Raji (cell line): ENCODE measurements around the gene PAPSS2.

Source experiments
- POLR2A ChIP-seq: IDR thresholded peaks from 2 replicates; pipeline ENCODE4 v1.6.1; 2011; ENCODE audit warnings: low read depth, low read length, control low read depth; ENCODE audit not compliant: insufficient read depth

PAPSS2 gene

GRCh38 chr10:87740254-87740655, 80.6 kb downstream of the PAPSS2 start:
- TF ChIP-seq POLR2A, result no peak

DNA sequence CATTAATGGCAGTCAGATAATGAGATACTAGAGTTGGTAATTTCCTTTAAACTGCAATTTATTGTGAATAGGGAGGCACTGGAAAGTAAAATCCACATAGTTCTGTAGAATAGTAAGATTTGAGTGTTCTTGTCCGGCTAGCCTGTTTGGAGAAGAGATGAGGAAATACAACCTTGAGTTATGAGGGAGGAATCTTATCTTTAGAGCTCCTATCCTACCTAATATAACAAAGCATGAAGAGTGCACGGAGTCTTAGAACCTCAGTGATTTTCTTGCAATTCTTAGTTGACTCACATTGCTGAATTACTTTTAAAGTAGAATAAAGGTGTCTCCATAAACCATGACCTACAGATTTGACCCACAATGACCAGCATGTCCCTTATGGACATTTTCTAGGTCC, 84.9 kb downstream of the PAPSS2 start:
- no peak for TF ChIP-seq POLR2A

DNA sequence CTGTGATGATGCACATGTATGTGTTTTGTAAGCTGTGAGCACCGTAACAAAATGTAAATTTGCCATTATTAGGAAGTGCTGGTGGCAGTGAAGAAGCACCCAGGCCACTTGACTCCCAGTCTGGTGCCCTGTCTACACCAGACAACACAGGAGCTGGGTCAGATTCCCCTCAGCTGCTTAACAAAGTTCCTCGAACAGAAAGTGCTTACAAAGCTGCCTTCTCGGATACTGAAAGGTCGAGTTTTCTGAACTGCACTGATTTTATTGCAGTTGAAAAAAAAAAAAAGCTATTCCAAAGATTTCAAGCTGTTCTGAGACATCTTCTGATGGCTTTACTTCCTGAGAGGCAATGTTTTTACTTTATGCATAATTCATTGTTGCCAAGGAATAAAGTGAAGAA, 87.2 kb downstream of the PAPSS2 start:
- no peak for TF ChIP-seq POLR2A

- no peak for TF ChIP-seq POLR2A
Measured at GRCh38 chr10:87750001-87750671, 90.5 kb downstream of the PAPSS2 start.

DNA sequence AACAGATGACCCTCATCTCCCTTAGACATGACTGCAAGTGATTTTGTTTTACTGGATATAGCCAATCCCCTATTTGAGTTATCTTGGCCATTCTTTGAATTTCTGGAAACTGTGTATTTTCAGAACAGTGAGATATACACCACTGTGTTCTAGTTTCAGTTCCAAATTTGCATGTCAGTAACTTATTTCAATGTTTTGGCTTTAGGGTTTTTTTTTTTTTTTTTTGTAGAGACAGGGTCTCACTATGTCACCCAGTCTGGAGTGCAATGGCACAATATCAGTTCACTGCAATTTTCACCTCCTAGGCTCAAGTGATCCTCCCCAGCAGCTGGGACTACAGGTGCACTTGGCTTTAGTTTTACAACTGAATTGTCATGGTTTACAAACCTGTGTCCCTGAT, 91.1 kb downstream of the PAPSS2 start:
- TF ChIP-seq POLR2A, result no peak

GRCh38 chr10:87751274-87751673, 91.6 kb downstream of the PAPSS2 start:
- TF ChIP-seq POLR2A, result no peak

DNA sequence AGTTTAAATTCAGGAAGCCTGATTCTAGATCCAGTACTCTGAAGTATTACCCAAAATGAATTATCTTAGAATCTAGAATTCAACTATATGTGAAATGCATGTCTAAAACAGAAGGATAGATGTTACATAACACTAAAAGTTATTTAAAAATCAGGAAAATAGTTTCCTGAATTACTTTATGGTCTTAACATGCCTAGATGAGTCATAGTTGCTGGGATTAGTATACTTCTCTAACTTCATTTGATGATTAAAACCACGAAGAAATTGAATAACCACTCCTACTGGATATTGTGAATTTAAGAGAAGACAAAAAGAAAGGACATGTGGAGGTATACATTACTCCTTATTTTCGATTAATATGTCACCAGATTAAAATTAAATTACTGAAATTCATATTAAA, 92.9 kb downstream of the PAPSS2 start:
- no peak for TF ChIP-seq POLR2A

- TF ChIP-seq POLR2A, result no peak
Measured at GRCh38 chr10:87753995-87754866, 94.6 kb downstream of the PAPSS2 start.

GRCh38 chr10:87757685-87758084, 98.0 kb downstream of the PAPSS2 start:
- TF ChIP-seq POLR2A, result no peak

DNA sequence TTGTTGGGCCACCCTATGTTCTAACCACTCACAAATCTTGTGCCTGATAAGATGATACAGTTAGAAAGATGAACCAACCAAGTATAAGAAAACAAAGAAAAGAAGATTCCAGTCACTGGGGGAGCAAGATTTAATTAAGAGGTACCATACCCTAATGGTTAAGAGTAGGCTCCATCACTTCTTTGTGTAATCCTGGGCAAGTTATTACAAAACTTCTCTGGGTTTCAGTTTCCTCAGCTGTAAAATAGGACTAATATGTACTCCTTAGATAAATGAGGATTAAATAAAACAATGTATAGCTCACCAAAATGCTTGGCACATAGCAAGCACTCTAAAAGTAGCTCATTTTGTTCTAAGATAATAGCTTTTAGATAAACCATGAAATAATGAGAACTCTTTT, 99.9 kb downstream of the PAPSS2 start:
- TF ChIP-seq POLR2A, result no peak

DNA sequence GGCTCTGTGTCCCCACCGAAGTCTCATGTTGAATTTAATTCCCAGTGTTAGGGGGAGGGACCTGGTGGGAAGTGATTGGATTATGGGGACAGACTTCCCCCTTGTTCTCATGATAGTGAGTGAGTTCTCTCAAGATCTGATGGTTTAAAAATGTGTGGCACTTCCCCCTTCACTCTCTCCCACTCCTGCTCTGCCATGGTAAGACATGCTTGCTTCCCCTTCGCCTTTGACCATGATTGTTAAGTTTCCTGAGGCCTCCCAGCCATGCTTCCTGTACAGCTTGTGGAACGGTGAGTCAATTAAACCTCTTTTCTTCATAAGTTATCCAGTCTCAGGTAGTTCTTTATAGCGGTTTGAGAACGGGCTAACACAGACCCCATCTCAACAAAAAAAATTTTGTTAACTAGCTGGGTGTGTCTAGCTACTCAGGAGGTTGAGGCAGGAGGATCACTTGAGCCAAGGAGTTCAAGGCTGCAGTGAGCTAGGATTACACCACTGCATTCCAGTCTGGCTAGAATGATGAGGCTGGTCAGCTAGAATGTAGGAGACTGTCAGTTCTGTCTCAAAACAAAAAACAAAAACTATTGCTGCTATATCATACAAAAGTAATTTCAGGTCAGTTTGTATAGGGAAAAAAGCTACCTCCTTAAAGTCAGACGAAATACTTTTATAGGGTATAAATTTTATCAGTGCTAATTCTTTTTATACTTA, 100.7 kb downstream of the PAPSS2 start:
- no peak for TF ChIP-seq POLR2A

DNA sequence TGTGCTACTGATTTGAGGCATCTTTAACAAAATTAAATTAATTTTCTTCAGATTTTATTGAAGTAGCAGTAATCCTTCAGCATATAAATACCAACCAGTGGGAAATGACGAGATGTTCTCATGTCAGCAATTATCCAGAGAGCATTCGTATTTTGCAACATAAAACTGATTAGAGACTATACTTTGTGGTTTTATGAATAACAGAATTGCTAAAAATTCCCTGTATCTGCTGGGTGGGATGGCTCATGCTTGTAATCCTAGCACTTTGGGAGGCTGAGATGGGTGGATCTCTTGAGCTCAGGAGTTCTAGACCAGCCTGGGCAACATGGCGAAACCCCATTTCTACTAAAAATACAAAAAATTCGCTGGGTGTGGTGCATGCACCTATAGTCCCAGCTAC, 101.5 kb downstream of the PAPSS2 start:
- no peak for TF ChIP-seq POLR2A

- no peak for TF ChIP-seq POLR2A
Measured at GRCh38 chr10:87761892-87762291, 102.2 kb downstream of the PAPSS2 start.

- TF ChIP-seq POLR2A, result no peak
Measured at GRCh38 chr10:87763086-87763861, 103.6 kb downstream of the PAPSS2 start.
